Sciatic nerve (tissue), 2 donors: ENCODE data around the gene GSE1. TPM values are rescaled to one million over a fixed set of nuclear protein-coding genes. Genes with fewer than 3 reads are reported as not detected.
"Not testable (repeated sequence)": the region's sequence is repeated elsewhere in the genome, so short reads cannot be mapped to it uniquely, and the experiment has no call there.

Source experiments
- ATAC-seq: fragments of 200-7000 bp; cut with Tn5 transposase; one replicate; pipeline ENCODE4 v1.9.1; 2020; ENCODE audit warnings: mild to moderate bottlenecking, moderate library complexity
- DNase-seq: peaks from one replicate; pipeline ENCODE4 v3.0.0-alpha.2; 2020; ENCODE audit warnings: low spot score
- intact Hi-C: fragments of 100-400 bp; cut with DNase I; formaldehyde crosslinking; loops from one replicate; pipeline ENCODE4 v1.14.2; 2022
- total RNA-seq: library from RNA; stranded (reverse); fragmentation: NEBNext Ultra II Directional; extraction: Animal tissue kit (Norgen Biotek cat#: 25700); gene quantifications from one replicate; pipeline ENCODE4 v1.2.1, GENCODE V29; 2021
- donor health status: DM: no; HTN: no; CAD: no.
- donor health status: DM: no; HTN: no; CAD: no.

The GSE1 gene
- total RNA-seq, 1 donor from 2014 or later, result 97.3 TPM

- ATAC-seq, result no peak
- no peak for DNase-seq
- intact Hi-C loops, result no loop called here
These were observed 25.2 kb upstream of the GSE1 start for GRCh38 chr16:85587762-85588556.

GRCh38 chr16:85588562-85589503 lies 24.3 kb upstream of the GSE1 start:
- intact Hi-C loops, result no loop called here
- ATAC-seq, result no peak
- no peak for DNase-seq

- intact Hi-C loops, result no loop called here
- ATAC-seq (no peak), DNase-seq (no peak)
These were observed 23.2 kb upstream of the GSE1 start for GRCh38 chr16:85589688-85590505.

GRCh38 chr16:85590506-85590832 lies 22.7 kb upstream of the GSE1 start:
- intact Hi-C loops, result no loop called here
- ATAC-seq, result no peak

GRCh38 chr16:85591381-85591780 lies 21.7 kb upstream of the GSE1 start:
- ATAC-seq, result no peak
- no peak for DNase-seq

More at GRCh38 chr16:85590506-85590832, 22.7 kb upstream of the GSE1 start:
- DNase-seq, result no peak

GRCh38 chr16:85592277-85592676 lies 20.8 kb upstream of the GSE1 start:
- ATAC-seq, intact Hi-C loops: not testable (repeated sequence)

More at GRCh38 chr16:85591381-85591780, 21.7 kb upstream of the GSE1 start:
- intact Hi-C loops, result no loop called here

GRCh38 chr16:85592700-85593493 lies 20.2 kb upstream of the GSE1 start:
- intact Hi-C loops, result no loop called here
- ATAC-seq, result no peak

More at GRCh38 chr16:85592277-85592676, 20.8 kb upstream of the GSE1 start:
- DNase-seq, result not testable (repeated sequence)

GRCh38 chr16:85593494-85594221 lies 19.5 kb upstream of the GSE1 start:
- no peak for DNase-seq
- ATAC-seq, result no peak
- intact Hi-C loops, result no loop called here

More at GRCh38 chr16:85592700-85593493, 20.2 kb upstream of the GSE1 start:
- no peak for DNase-seq

GRCh38 chr16:85594273-85594977 lies 18.7 kb upstream of the GSE1 start:
- intact Hi-C loops, result no loop called here
- DNase-seq (no peak), ATAC-seq (no peak)

- no peak for DNase-seq
- intact Hi-C loops, result no loop called here
- ATAC-seq, result no peak
These were observed 18.0 kb upstream of the GSE1 start for GRCh38 chr16:85594978-85595661.

GRCh38 chr16:85595812-85596502 lies 17.2 kb upstream of the GSE1 start:
- intact Hi-C loops, result no loop called here
- ATAC-seq, result no peak
- no peak for DNase-seq

- DNase-seq (no peak), ATAC-seq (no peak)
- intact Hi-C loops, result no loop called here
These were observed 15.0 kb upstream of the GSE1 start for GRCh38 chr16:85598141-85598540.

GRCh38 chr16:85600078-85600477 lies 13.0 kb upstream of the GSE1 start:
- ATAC-seq, result no peak
- intact Hi-C loops, result loop anchor here (10.0 kb wide), 1 partner anchor 175 kb away; no protein-coding TSS in a partner anchor

GRCh38 chr16:85600530-85601271 lies 12.4 kb upstream of the GSE1 start:
- intact Hi-C loops, result loop anchor here (10.0 kb wide), 1 partner anchor 176 kb away; no protein-coding TSS in a partner anchor
- no peak for ATAC-seq

More at GRCh38 chr16:85600078-85600477, 13.0 kb upstream of the GSE1 start:
- DNase-seq, result no peak

GRCh38 chr16:85601272-85601639 lies 11.9 kb upstream of the GSE1 start:
- ATAC-seq (peak; percentile 18), DNase-seq (no peak)
- intact Hi-C loops, result loop anchor here (10.0 kb wide), 1 partner anchor 176 kb away; no protein-coding TSS in a partner anchor

More at GRCh38 chr16:85600530-85601271, 12.4 kb upstream of the GSE1 start:
- no peak for DNase-seq
